LHCN-M2 (cell line): ENCODE data around the gene PAX5. TPM values are rescaled to one million over a fixed set of nuclear protein-coding genes. Genes with fewer than 3 reads are reported as not detected.

Experiments used
- DNase-seq: peaks from one replicate; pipeline ENCODE4 v3.0.0-alpha.2; 2012; ENCODE audit warnings: low read depth
- total RNA-seq: library from RNA; depleted of rRNA; stranded (reverse); fragments of >200 nt; gene quantifications from 2 replicates; pipeline ENCODE4 v1.2.3, GENCODE V29; 2014

The PAX5 gene
- total RNA-seq, 1 experiment from 2014 or later: not detected

- no peak for DNase-seq
These were observed 3.6 kb upstream of the PAX5 start for GRCh38 chr9:37037503-37038301.

GRCh38 chr9:37036776-37037502 lies 2.9 kb upstream of the PAX5 start:
- peak; percentile 18 for DNase-seq

GRCh38 chr9:37036371-37036775 lies 2.3 kb upstream of the PAX5 start:
- no peak for DNase-seq

GRCh38 chr9:37035648-37036370 lies 1.7 kb upstream of the PAX5 start:
- no peak for DNase-seq

GRCh38 chr9:37034938-37035647 lies 1.0 kb upstream of the PAX5 start:
- no peak for DNase-seq

GRCh38 chr9:37034305-37034937 lies 353 bp upstream of the PAX5 start:
- no peak for DNase-seq

- no peak for DNase-seq
These were observed 927 bp downstream of the PAX5 start for GRCh38 chr9:37033141-37033540.

- DNase-seq: no peak
These were observed 1.4 kb downstream of the PAX5 start for GRCh38 chr9:37032713-37033112.

GRCh38 chr9:37031902-37032301 lies 2.2 kb downstream of the PAX5 start:
- no peak for DNase-seq

- DNase-seq: no peak
These were observed 3.0 kb downstream of the PAX5 start for GRCh38 chr9:37031081-37031480.

GRCh38 chr9:37030611-37030939 lies 3.5 kb downstream of the PAX5 start:
- no peak for DNase-seq

GRCh38 chr9:37029776-37030610 lies 4.1 kb downstream of the PAX5 start:
- no peak for DNase-seq

GRCh38 chr9:37029304-37029775 lies 4.7 kb downstream of the PAX5 start:
- no peak for DNase-seq

- DNase-seq: no peak
These were observed 5.5 kb downstream of the PAX5 start for GRCh38 chr9:37028420-37029031.

GRCh38 chr9:37027582-37028419 lies 6.3 kb downstream of the PAX5 start:
- DNase-seq: peak; percentile 73

- no peak for DNase-seq
These were observed 7.0 kb downstream of the PAX5 start for GRCh38 chr9:37026931-37027581.

- no peak for DNase-seq
These were observed 7.7 kb downstream of the PAX5 start for GRCh38 chr9:37026113-37026930.

GRCh38 chr9:37025823-37026112 lies 8.3 kb downstream of the PAX5 start:
- no peak for DNase-seq
